ENCODE data around the gene ARMC2. TPM values are rescaled to one million over a fixed set of nuclear protein-coding genes. Genes with fewer than 3 reads are reported as not detected.

The ARMC2 gene
- total RNA-seq, 1 experiment from 2014 or later: 1.1 TPM

DNA sequence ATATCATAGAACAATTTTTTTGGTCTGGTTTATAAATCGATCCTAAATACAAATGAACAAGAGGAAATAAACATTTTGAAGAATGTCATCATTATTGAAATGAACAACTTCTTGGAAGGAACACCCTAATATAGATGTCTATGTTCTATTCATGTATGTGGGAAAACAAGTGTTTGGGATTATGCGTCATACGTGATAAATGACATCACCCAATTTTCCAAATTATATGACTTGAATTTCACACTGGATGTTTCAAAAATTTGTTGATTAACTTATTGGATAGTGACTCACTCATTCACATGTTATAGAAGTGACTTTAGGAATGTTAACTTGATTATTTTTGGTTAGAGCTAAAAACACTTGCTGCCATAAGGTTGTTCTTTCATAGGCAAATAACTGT is 18.6 kb downstream of the ARMC2 start:
- Histone ChIP-seq H3K27ac (ENCODE audit: low read length) (no peak overlapping the region), H3K4me2 (ENCODE audit: low read length) (no peak overlapping the region), H2AFZ (ENCODE audit: low read length) (no peak overlapping the region), H3K27me3 (ENCODE audit: low read length) (no peaks in the 10 kb centered on the region), H3K36me3 (ENCODE audit: low read depth, low read length) (no peaks in the 10 kb centered on the region), H3K9me3 (ENCODE audit: low read length) (no peaks in the 10 kb centered on the region), H4K20me1 (ENCODE audit: low read length) (no peaks in the 10 kb centered on the region), H3K4me3 (ENCODE audit: low read length) (no peak overlapping the region), H3K9ac (ENCODE audit: low read length) (no peak overlapping the region), H3K4me1 (ENCODE audit: insufficient read depth, low read length) (no peaks in the 10 kb centered on the region), H3F3A (ENCODE audit: low read length, unreplicated experiment) (no peaks in the 10 kb centered on the region), H3K9me2 (replicated peaks; ENCODE audit: low read length) (no peaks in the 10 kb centered on the region), H3K79me2 (ENCODE audit: low read length) (no peaks in the 10 kb centered on the region)
- POLR2A ChIA-PET (ENCODE audit: unreplicated experiment): no interaction called here
- no peak for TF ChIP-seq EZH2 (IDR thresholded peaks at IDR 0.05; ENCODE audit: low read length, unreplicated experiment)
- TF ChIP-seq, protein P1, sequence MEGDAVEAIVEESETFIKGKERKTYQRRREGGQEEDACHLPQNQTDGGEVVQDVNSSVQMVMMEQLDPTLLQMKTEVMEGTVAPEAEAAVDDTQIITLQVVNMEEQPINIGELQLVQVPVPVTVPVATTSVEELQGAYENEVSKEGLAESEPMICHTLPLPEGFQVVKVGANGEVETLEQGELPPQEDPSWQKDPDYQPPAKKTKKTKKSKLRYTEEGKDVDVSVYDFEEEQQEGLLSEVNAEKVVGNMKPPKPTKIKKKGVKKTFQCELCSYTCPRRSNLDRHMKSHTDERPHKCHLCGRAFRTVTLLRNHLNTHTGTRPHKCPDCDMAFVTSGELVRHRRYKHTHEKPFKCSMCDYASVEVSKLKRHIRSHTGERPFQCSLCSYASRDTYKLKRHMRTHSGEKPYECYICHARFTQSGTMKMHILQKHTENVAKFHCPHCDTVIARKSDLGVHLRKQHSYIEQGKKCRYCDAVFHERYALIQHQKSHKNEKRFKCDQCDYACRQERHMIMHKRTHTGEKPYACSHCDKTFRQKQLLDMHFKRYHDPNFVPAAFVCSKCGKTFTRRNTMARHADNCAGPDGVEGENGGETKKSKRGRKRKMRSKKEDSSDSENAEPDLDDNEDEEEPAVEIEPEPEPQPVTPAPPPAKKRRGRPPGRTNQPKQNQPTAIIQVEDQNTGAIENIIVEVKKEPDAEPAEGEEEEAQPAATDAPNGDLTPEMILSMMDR (conservative IDR thresholded peaks at IDR 0.05; ENCODE audit: low read depth, low read length): no peak
- no peak for TF ChIP-seq EZH2phosphoT487 (IDR thresholded peaks at IDR 0.05; ENCODE audit: borderline replicate concordance, low read length)
- intact Hi-C loops (cut with micrococcal nuclease): no loop called here
- no peak for ATAC-seq
- CTCF ChIA-PET: no interaction called here
- BruUV-seq (replicated peaks): no TSS peak
- DNase-seq: no peak

DNA sequence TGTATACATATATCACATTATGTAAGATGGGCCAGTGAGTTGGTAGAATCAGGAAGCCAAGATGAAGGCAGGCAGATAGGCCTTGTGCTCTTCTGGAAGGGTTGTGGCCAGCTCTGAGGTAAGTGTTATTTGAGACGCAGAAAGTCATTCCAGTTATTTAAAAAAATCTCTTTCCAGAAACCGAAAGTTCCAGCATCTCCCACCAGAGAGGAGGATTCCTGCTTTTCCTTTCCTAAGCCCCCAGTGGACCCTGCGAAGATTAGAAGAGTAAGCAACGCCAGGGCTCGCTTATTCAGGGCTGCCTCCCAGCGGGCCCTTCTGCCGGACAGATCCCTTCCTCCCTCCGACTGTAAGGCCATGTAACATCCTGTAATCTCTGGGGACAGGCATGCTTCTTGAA is 20.4 kb downstream of the ARMC2 start:
- no peaks in the 10 kb centered on the region for H3K79me2 ChIP-seq (ENCODE audit: low read length)
- no peak overlapping the region for H3K9ac ChIP-seq (ENCODE audit: low read length)
- no peak overlapping the region for H2AFZ ChIP-seq (ENCODE audit: low read length)
- H3F3A ChIP-seq (ENCODE audit: low read length, unreplicated experiment): no peaks in the 10 kb centered on the region
- no peaks in the 10 kb centered on the region for H3K36me3 ChIP-seq (ENCODE audit: low read depth, low read length)
- ATAC-seq (no peak), DNase-seq (no peak)
- H3K27me3 ChIP-seq (ENCODE audit: low read length): no peaks in the 10 kb centered on the region
- intact Hi-C loops (cut with micrococcal nuclease): no loop called here
- no peaks in the 10 kb centered on the region for H3K4me1 ChIP-seq (ENCODE audit: insufficient read depth, low read length)
- no TSS peak for BruUV-seq (replicated peaks)
- no peak overlapping the region for H3K4me2 ChIP-seq (ENCODE audit: low read length)
- H3K4me3 ChIP-seq (ENCODE audit: low read length): no peak overlapping the region
- ChIA-PET POLR2A (ENCODE audit: unreplicated experiment) (no interaction called here), CTCF (no interaction called here)
- no peaks in the 10 kb centered on the region for H3K9me3 ChIP-seq (ENCODE audit: low read length)
- H3K27ac ChIP-seq (ENCODE audit: low read length): no peak overlapping the region
- no peak for TF ChIP-seq EZH2 (IDR thresholded peaks at IDR 0.05; ENCODE audit: low read length, unreplicated experiment)
- H3K9me2 ChIP-seq (replicated peaks; ENCODE audit: low read length): no peaks in the 10 kb centered on the region
- H4K20me1 ChIP-seq (ENCODE audit: low read length): no peaks in the 10 kb centered on the region

DNA sequence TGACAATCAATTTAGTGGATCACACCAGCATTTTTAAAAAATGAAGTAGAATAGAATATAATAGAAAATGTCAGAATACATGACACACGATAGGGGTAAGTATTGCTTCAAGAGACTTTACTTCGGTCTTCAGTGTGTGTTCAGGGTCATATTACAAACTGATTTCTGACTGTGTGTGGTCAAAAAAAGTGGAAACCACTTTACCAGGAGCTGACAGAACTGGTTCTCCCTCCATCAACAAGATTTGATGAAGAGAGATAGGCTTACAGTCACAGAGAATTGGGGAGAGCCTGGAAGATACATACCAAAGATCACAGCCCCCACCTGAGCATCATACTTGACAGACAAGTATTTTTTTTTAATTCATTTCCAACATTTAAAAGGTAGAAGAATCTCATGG is 21.7 kb downstream of the ARMC2 start:
- no peaks in the 10 kb centered on the region for H3K79me2 ChIP-seq (ENCODE audit: low read length)
- H3K4me1 ChIP-seq (ENCODE audit: insufficient read depth, low read length): no peaks in the 10 kb centered on the region
- ChIA-PET POLR2A (ENCODE audit: unreplicated experiment) (no interaction called here), CTCF (no interaction called here)
- no peaks in the 10 kb centered on the region for H3K27me3 ChIP-seq (ENCODE audit: low read length)
- no peaks in the 10 kb centered on the region for H4K20me1 ChIP-seq (ENCODE audit: low read length)
- TF ChIP-seq EZH2 (IDR thresholded peaks at IDR 0.05; ENCODE audit: low read length, unreplicated experiment) (no peak), EZH2phosphoT487 (IDR thresholded peaks at IDR 0.05; ENCODE audit: borderline replicate concordance, low read length) (no peak)
- TF ChIP-seq, protein P1 (conservative IDR thresholded peaks at IDR 0.05; ENCODE audit: low read depth, low read length): no peak
- DNase-seq (peak; percentile 44), ATAC-seq (no peak)
- no peaks in the 10 kb centered on the region for H3K36me3 ChIP-seq (ENCODE audit: low read depth, low read length)
- H3K9me2 ChIP-seq (replicated peaks; ENCODE audit: low read length): no peaks in the 10 kb centered on the region
- H2AFZ ChIP-seq (ENCODE audit: low read length): no peak overlapping the region
- no peak overlapping the region for H3K27ac ChIP-seq (ENCODE audit: low read length)
- H3F3A ChIP-seq (ENCODE audit: low read length, unreplicated experiment): no peaks in the 10 kb centered on the region
- no peaks in the 10 kb centered on the region for H3K9me3 ChIP-seq (ENCODE audit: low read length)
- no TSS peak for BruUV-seq (replicated peaks)
- no peak overlapping the region for H3K9ac ChIP-seq (ENCODE audit: low read length)
- H3K4me2 ChIP-seq (ENCODE audit: low read length): no peak overlapping the region
- no peak overlapping the region for H3K4me3 ChIP-seq (ENCODE audit: low read length)
- intact Hi-C loops (cut with micrococcal nuclease): no loop called here
